ENCODE results near the gene CANT1. TPM values are rescaled to one million over a fixed set of nuclear protein-coding genes. Genes with fewer than 3 reads are reported as not detected.
A peak's percentile ranks its signal among the peaks of the same experiment; 100 is the strongest.

The CANT1 gene
- total RNA-seq, 6 experiments from 2014 or later, result 84.2 to 103 (median 92.4) TPM

DNA sequence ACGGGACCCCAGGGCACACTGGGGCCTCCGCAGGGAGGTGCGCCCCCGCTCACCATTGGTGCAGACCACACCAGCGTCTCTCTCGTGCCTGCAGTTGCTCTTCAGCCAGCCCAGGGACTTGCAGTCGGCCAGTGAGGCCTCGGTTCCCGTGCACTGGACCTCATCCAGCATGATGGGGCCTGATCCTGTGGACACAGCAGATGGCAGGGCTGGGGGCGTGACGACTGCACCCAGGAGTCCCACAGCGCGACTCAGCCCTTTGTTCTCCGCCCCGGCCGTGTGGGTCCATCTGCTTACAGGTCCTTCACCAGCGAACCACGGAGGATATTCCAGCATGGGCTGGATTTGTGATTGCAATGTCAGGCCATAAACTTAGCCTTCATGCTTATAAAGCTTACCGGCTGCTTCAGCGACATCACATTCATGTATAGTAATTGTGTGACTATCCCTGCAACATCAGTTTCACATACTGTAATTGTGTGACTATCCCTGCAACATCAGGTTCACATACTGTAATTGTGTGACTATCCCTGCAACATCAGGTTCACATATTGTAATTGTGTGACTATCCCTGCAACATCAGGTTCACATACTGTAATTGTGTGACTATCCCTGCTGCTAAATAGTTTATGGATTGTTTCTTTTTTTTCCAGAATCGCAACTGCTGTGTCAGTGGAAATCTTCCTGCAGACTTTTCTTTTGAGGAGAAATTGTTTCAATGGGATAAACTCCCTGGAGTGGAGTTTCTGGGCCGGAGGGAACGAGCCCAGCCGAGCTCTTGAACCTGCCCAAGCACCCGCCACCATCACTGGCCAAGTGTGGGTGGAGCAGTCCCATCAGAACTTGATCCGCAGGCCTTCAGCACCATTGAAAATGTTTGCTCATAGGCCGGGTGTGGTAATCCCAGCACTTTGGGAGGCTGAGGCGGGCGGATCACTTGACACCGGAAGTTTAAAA, 34.7 kb downstream of the CANT1 start:
- DNase-seq, result peak; percentile 86
- Mint-ChIP-seq H3K4me3 (peak overlapping the region; percentile 84), H3K27ac (peak overlapping the region; percentile 93), H3K27me3 (ENCODE audit: insufficient read depth) (no peaks in the 10 kb centered on the region; the same call in 1 of the 2 replicates), H3K9me3 (no peaks in the 10 kb centered on the region), H3K36me3 (ENCODE audit: low read depth) (no peaks in the 10 kb centered on the region), H3K4me1 (ENCODE audit: low read depth) (peaks cover 22% of the 10 kb centered on the region)
- TF ChIP-seq, protein P1, sequence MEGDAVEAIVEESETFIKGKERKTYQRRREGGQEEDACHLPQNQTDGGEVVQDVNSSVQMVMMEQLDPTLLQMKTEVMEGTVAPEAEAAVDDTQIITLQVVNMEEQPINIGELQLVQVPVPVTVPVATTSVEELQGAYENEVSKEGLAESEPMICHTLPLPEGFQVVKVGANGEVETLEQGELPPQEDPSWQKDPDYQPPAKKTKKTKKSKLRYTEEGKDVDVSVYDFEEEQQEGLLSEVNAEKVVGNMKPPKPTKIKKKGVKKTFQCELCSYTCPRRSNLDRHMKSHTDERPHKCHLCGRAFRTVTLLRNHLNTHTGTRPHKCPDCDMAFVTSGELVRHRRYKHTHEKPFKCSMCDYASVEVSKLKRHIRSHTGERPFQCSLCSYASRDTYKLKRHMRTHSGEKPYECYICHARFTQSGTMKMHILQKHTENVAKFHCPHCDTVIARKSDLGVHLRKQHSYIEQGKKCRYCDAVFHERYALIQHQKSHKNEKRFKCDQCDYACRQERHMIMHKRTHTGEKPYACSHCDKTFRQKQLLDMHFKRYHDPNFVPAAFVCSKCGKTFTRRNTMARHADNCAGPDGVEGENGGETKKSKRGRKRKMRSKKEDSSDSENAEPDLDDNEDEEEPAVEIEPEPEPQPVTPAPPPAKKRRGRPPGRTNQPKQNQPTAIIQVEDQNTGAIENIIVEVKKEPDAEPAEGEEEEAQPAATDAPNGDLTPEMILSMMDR (IDR thresholded peaks at IDR 0.05), result no peak

DNA sequence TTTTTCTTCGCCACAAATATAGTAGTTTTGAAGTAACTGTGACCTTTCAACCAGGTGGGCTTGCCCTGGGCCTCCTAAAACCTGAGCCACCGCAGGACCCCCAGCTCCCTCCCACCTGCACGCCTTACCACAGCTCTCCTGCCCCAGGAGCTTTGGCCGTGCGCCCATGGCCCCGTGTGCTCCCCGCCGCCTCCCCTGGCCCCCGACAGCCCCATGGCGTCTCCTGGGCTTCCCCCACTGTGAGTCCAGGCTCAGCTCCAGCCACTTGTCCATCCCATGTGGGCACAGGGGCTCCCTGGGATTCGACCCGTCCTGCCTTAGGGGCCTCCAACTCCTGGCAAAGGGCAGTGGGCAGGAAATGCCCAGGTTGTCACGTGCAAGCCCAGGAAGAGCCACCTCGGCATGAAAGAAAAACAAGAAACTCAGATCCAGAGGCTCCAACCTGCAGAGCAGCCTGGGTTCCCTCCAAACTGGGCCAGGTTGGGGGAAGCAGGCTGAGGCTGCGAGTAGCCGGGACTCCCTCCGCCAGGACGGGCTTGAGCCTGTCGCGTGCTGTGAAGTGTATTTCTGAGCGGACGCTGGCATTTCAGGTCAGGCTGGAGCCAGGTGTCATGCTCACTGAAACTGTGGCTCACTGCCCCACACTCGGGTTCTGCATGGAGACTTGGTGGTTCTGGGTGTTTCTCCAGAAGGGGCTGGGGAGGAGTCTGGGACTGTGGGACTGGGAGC, 35.6 kb downstream of the CANT1 start:
- no peaks in the 10 kb centered on the region for H3K36me3 Mint-ChIP-seq (ENCODE audit: low read depth)
- H3K9me3 Mint-ChIP-seq, result no peaks in the 10 kb centered on the region
- H3K27ac Mint-ChIP-seq, result no peak overlapping the region
- TF ChIP-seq, protein P1 (IDR thresholded peaks at IDR 0.05), result no peak
- H3K4me1 Mint-ChIP-seq (ENCODE audit: low read depth), result peaks cover 22% of the 10 kb centered on the region
- H3K4me3 Mint-ChIP-seq, result no peak overlapping the region
- no peaks in the 10 kb centered on the region; the same call in 1 of the 2 replicates for H3K27me3 Mint-ChIP-seq (ENCODE audit: insufficient read depth)
- DNase-seq, result no peak

DNA sequence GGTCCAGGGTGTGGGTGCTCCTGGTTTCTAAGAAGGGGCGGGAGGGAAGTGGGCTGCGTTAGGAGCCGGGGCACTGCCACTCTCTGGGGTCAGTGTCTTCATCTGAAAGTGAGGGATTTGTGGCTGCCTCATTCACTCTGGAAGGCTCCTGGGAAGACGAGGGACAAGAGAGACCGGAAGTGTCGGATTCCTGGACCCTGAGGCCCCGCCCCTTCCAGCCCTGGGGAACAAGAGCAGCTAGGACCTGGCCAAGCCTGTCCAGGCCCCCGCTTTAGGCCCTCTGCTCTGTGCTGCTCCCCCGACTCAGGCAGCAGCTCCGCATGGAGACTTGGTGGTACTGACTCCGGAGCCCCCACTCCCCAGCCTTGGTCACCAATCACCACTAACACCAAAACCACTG, 36.4 kb downstream of the CANT1 start:
- TF ChIP-seq, protein P1 (IDR thresholded peaks at IDR 0.05), result no peak
- Mint-ChIP-seq H3K27me3 (ENCODE audit: insufficient read depth) (no peaks in the 10 kb centered on the region; the same call in 1 of the 2 replicates), H3K4me1 (ENCODE audit: low read depth) (peaks cover 22% of the 10 kb centered on the region), H3K4me3 (no peak overlapping the region), H3K27ac (no peak overlapping the region), H3K9me3 (no peaks in the 10 kb centered on the region), H3K36me3 (ENCODE audit: low read depth) (no peaks in the 10 kb centered on the region)
- DNase-seq, result no peak

DNA sequence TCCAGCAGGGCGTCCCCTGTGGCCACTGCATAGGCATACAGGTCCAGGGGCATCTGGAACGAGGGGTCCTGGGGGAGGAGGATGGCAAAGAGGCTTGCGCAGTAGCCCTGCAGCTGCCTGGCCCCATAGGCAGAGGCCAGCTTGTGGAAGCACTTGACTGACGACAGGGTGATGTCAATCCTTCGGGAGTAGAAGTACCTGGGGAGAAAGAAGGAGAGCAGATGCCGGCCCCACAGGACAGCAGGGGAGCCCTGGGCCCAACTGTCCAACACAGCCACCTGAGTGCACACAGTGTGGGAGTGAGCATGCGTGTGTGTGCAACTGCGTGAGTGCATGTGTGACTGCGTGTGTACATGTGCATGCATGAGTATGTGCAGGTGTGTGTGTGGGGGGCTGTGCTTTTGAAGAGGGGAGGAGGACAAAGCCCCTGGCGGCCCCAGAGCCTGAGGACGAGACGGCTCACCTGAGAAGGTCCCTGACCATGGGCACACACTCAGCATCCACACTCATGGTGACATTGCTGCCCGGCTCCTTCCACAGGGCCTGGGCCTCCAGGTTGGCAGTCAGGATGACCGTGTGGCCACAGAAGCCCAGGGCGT, 37.0 kb downstream of the CANT1 start:
- H3K4me1 Mint-ChIP-seq (ENCODE audit: low read depth), result peaks cover 22% of the 10 kb centered on the region
- no peak overlapping the region for H3K27ac Mint-ChIP-seq
- H3K9me3 Mint-ChIP-seq, result no peaks in the 10 kb centered on the region
- no peak for DNase-seq
- no peak overlapping the region for H3K4me3 Mint-ChIP-seq
- TF ChIP-seq, protein P1 (IDR thresholded peaks at IDR 0.05), result peak; percentile 18; the same call in 1 of the 2 replicates
- no peaks in the 10 kb centered on the region; the same call in 1 of the 2 replicates for H3K27me3 Mint-ChIP-seq (ENCODE audit: insufficient read depth)
- H3K36me3 Mint-ChIP-seq (ENCODE audit: low read depth), result no peaks in the 10 kb centered on the region

DNA sequence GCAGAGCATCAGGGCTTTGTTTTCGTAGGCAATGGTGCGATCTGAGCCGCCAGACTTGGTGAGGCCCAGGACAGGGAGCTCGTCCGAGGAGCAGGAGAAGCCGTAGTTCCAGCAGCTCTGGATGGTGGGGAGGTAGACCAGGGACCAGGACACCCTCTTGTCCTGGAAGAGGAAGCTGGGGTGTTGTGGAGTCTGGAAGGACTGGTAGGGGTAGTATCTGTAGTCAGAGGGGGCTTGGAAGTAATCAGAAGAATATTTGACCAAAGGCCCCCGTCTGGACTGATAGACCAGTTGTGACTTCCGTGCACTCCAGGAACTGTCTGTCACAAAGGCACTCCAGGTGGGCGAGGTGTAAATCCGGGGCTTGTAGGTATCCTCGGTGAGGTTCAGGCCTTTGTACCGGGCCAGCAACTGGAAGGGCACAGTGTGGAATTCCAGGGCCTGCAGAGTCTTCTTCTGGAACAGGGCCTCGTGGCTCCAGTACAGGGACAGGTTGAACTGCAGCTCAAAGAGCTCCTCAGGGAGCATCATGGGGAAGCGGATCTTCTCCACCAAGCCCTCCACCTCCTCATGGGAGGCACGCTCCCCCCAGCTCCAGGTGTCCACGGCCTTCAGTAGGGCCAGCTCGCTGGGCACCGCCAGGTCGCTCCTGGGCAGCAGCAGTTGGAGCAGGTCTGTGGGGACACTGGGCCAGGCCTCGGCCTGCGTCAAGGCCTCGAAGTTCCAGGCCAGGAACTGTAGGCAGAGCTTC, 37.6 kb downstream of the CANT1 start:
- Mint-ChIP-seq H3K9me3 (no peaks in the 10 kb centered on the region), H3K36me3 (ENCODE audit: low read depth) (no peaks in the 10 kb centered on the region), H3K4me3 (no peak overlapping the region), H3K27me3 (ENCODE audit: insufficient read depth) (no peaks in the 10 kb centered on the region; the same call in 1 of the 2 replicates), H3K27ac (peak overlapping the region; percentile 37; the same call in 1 of the 2 replicates), H3K4me1 (ENCODE audit: low read depth) (peaks cover 22% of the 10 kb centered on the region)
- TF ChIP-seq, protein P1 (IDR thresholded peaks at IDR 0.05), result no peak
- no peak for DNase-seq

All from HFFc6 (cell line).